Measurements from ENCODE around the gene UQCC5. TPM values are rescaled to one million over a fixed set of nuclear protein-coding genes. Genes with fewer than 3 reads are reported as not detected.

Gene UQCC5
- total RNA-seq, 4 donors from 2014 or later = 1.3 to 60.6 (median 7.0) TPM

- no peak for TF ChIP-seq EP300 (IDR thresholded peaks at IDR 0.05)
- H3K36me3 ChIP-seq = peaks cover 0 to 48% (median 22%) of the 10 kb centered on the region in 4 donors
- H3K27me3 ChIP-seq = no peaks in the 10 kb centered on the region
- H3K4me1 ChIP-seq = no peaks in the 10 kb centered on the region
- H3K4me3 ChIP-seq = no peak overlapping the region
- H3K27ac ChIP-seq (replicated peaks in 1 of 4) = no peak overlapping the region
- 72% methylated on average over 10 of the region's 12 CpGs for WGBS
- intact Hi-C loops (cut with DNase I) = no loop called here
- H3K9me3 ChIP-seq = no peaks in the 10 kb centered on the region
- no peak for DNase-seq (ENCODE audit: extremely low spot score)
Observed at GRCh38 chr3:52509753-52510328, 26.6 kb upstream of the UQCC5 start.

GRCh38 chr3:52511509-52511908 lies 24.9 kb upstream of the UQCC5 start:
- Histone ChIP-seq H3K27me3 (no peaks in the 10 kb centered on the region), H3K4me1 (peaks cover 0 to 4% (median 0%) of the 10 kb centered on the region in 4 donors), H3K4me3 (no peak overlapping the region), H3K27ac (replicated peaks in 1 of 4) (no peak overlapping the region), H3K36me3 (peaks cover 0 to 49% (median 17%) of the 10 kb centered on the region in 4 donors), H3K9me3 (no peaks in the 10 kb centered on the region)
- intact Hi-C loops (cut with DNase I) = no loop called here
- no peak for DNase-seq (ENCODE audit: extremely low spot score)
- 94% methylated on average over 7 of the region's 7 CpGs for WGBS
- no peak for TF ChIP-seq POLR2A (IDR thresholded peaks at IDR 0.05; ENCODE audit: low read depth)
- TF ChIP-seq POLR2AphosphoS5 (IDR thresholded peaks at IDR 0.05) = no peak
- no peak for TF ChIP-seq EP300 (IDR thresholded peaks at IDR 0.05)
- TF ChIP-seq CTCF (IDR thresholded peaks at IDR 0.05) = no peak

GRCh38 chr3:52512105-52512504 lies 24.3 kb upstream of the UQCC5 start:
- Histone ChIP-seq H3K27ac (replicated peaks in 1 of 4) (no peak overlapping the region), H3K4me1 (peaks cover 0 to 4% (median 0%) of the 10 kb centered on the region in 4 donors), H3K4me3 (no peak overlapping the region), H3K27me3 (no peaks in the 10 kb centered on the region), H3K36me3 (peaks cover 0 to 51% (median 20%) of the 10 kb centered on the region in 4 donors), H3K9me3 (no peaks in the 10 kb centered on the region)
- WGBS = 67% methylated on average over 7 of the region's 8 CpGs
- DNase-seq (ENCODE audit: extremely low spot score) = no peak
- TF ChIP-seq POLR2A (IDR thresholded peaks at IDR 0.05; ENCODE audit: low read depth) = no peak
- no peak for TF ChIP-seq CTCF (IDR thresholded peaks at IDR 0.05)
- no peak for TF ChIP-seq EP300 (IDR thresholded peaks at IDR 0.05)
- no peak for TF ChIP-seq POLR2AphosphoS5 (IDR thresholded peaks at IDR 0.05)
- intact Hi-C loops (cut with DNase I) = no loop called here

- intact Hi-C loops (cut with DNase I) = no loop called here
- no peak for DNase-seq (ENCODE audit: extremely low spot score)
- Histone ChIP-seq H3K36me3 (peaks cover 0 to 54% (median 21%) of the 10 kb centered on the region in 4 donors), H3K27ac (replicated peaks in 1 of 4) (no peak overlapping the region), H3K9me3 (no peaks in the 10 kb centered on the region), H3K4me1 (peaks cover 0 to 4% (median 0%) of the 10 kb centered on the region in 4 donors), H3K4me3 (no peak overlapping the region), H3K27me3 (no peaks in the 10 kb centered on the region)
- TF ChIP-seq POLR2AphosphoS5 (IDR thresholded peaks at IDR 0.05) (no peak), CTCF (IDR thresholded peaks at IDR 0.05) (no peak), EP300 (IDR thresholded peaks at IDR 0.05) (no peak), POLR2A (IDR thresholded peaks at IDR 0.05; ENCODE audit: low read depth) (no peak)
- WGBS = 40% methylated on average over 1 of the region's 17 CpGs
Observed at GRCh38 chr3:52512727-52513126, 23.7 kb upstream of the UQCC5 start.

- Histone ChIP-seq H3K27me3 (no peaks in the 10 kb centered on the region), H3K4me3 (no peak overlapping the region), H3K27ac (replicated peaks in 1 of 4) (no peak overlapping the region), H3K4me1 (peaks cover 0 to 4% (median 2%) of the 10 kb centered on the region in 4 donors), H3K36me3 (peaks cover 0 to 54% (median 23%) of the 10 kb centered on the region in 4 donors), H3K9me3 (no peaks in the 10 kb centered on the region)
- DNase-seq (ENCODE audit: extremely low spot score) = no peak
- intact Hi-C loops (cut with DNase I) = no loop called here
- TF ChIP-seq EP300 (IDR thresholded peaks at IDR 0.05) = no peak
- 90% methylated on average over 2 of the region's 7 CpGs for WGBS
Observed at GRCh38 chr3:52513281-52513680, 23.1 kb upstream of the UQCC5 start.

- Histone ChIP-seq H3K4me1 (peaks cover 0 to 12% (median 11%) of the 10 kb centered on the region in 4 donors), H3K4me3 (no peak overlapping the region), H3K27ac (replicated peaks in 1 of 4) (no peak overlapping the region), H3K9me3 (no peaks in the 10 kb centered on the region), H3K27me3 (no peaks in the 10 kb centered on the region), H3K36me3 (peaks cover 0 to 61% (median 24%) of the 10 kb centered on the region in 4 donors)
- no peak for TF ChIP-seq CTCF (IDR thresholded peaks at IDR 0.05)
- no peak for TF ChIP-seq POLR2A (IDR thresholded peaks at IDR 0.05; ENCODE audit: low read depth)
- TF ChIP-seq POLR2AphosphoS5 (IDR thresholded peaks at IDR 0.05) = no peak
- TF ChIP-seq EP300 (IDR thresholded peaks at IDR 0.05) = no peak
- 85% methylated on average over 10 of the region's 11 CpGs for WGBS
- intact Hi-C loops (cut with DNase I) = no loop called here
- DNase-seq (ENCODE audit: extremely low spot score) = no peak
Observed at GRCh38 chr3:52514576-52514975, 21.8 kb upstream of the UQCC5 start.

Measured in esophagus muscularis mucosa (tissue), 4 donors.